HCT116 (cell line): ENCODE results near the gene DNAJB8. TPM values are rescaled to one million over a fixed set of nuclear protein-coding genes. Genes with fewer than 3 reads are reported as not detected.

Experiments
- ATAC-seq: fragments of 200-7000 bp; cut with Tn5 transposase; 2 replicates; pipeline ENCODE4 v1.9.1; 2020; ENCODE audit warnings: mild to moderate bottlenecking, moderate library complexity
- BruUV-seq: library from RNA; stranded (reverse); fragments of 400-500 nt; replicated peaks from 2 replicates; lab custom pipeline; 2021; lab: Mats Ljungman, UMichigan
- CTCF ChIA-PET: fragments of 300-600 bp; sonication (Branson Sonifier 250); formaldehyde crosslinking; loops from one replicate; lab custom pipeline; 2021; ENCODE audit warnings: antibody characterized with exemption; lab: Charles Lee
- POLR2A ChIA-PET: fragments of 300-600, 350-600 bp; sonication (Branson Sonifier 250); formaldehyde crosslinking; loops from one replicate; lab custom pipeline; 2021; ENCODE audit warnings: antibody characterized with exemption; lab: Charles Lee
- RAD21 ChIA-PET, 2 experiments: fragments of 300-600 bp; sonication (Branson Sonifier 250); formaldehyde crosslinking; loops; one replicate each; lab custom pipeline; 2023; ENCODE audit warnings: low total read pairs in 2 of 2; ENCODE audit not compliant: uncharacterized antibody in 2 of 2, unreplicated experiment in 2 of 2, low non-redundant PET in 1 of 2; lab: Charles Lee
- DNase-seq: peaks from one replicate; pipeline ENCODE4 v3.0.0-alpha.2; 2010; ENCODE audit warnings: low read depth, low spot score
- H2AFZ ChIP-seq: fragments of 200-600 bp; shearing (Covaris generic), sonication (generic); 2 replicates; pipeline ENCODE4 v1.6.1; 2017; ENCODE audit warnings: low read depth, mixed run types, mixed read lengths, antibody characterized with exemption, low read length; ENCODE audit not compliant: poor library complexity, severe bottlenecking
- H3K27ac ChIP-seq: 2 replicates; pipeline ENCODE4 v1.5.1; 2012; ENCODE audit warnings: low read depth, low read length
- H3K27me3 ChIP-seq: fragments of 200-600 bp; sonication (generic); 2 replicates; pipeline ENCODE4 v1.6.1; 2016; ENCODE audit warnings: mixed run types, low read length, mixed read lengths; ENCODE audit not compliant: insufficient read depth
- H3K36me3 ChIP-seq, 2 experiments: fragments of 200-500 bp in 1 of 2; fragments of 200-600 bp in 1 of 2; sonication (Bioruptor generic) in 1 of 2; sonication (generic) in 1 of 2; 2 replicates each; pipeline versions ENCODE4 v1.5.1 to v1.6.1; 2014 to 2016; ENCODE audit warnings: low read length in 2 of 2, inconsistent platforms in 1 of 2, mixed read lengths in 1 of 2, mixed run types in 1 of 2; ENCODE audit not compliant: insufficient read depth in 2 of 2, control insufficient read depth in 1 of 2
- H3K4me1 ChIP-seq, 2 experiments: fragments of 200-600 bp in 1 of 2; sonication (generic) in 1 of 2; 2 replicates each; pipeline versions ENCODE4 v1.5.1 to v1.6.1; 2012 to 2017; ENCODE audit warnings: low read length in 2 of 2, inconsistent platforms in 1 of 2, mild to moderate bottlenecking in 1 of 2, mixed read lengths in 1 of 2, mixed run types in 1 of 2, moderate library complexity in 1 of 2; ENCODE audit not compliant: insufficient read depth in 2 of 2, control insufficient read depth in 1 of 2
- H3K4me2 ChIP-seq: fragments of 200-600 bp; sonication (generic); 2 replicates; pipeline ENCODE4 v1.6.1; 2017; ENCODE audit warnings: mixed run types, low read length, mixed read lengths
- H3K4me3 ChIP-seq, 2 experiments: fragments of 200-600 bp in 1 of 2; sonication (generic) in 1 of 2; replicated peaks in 1 of 2; 2 replicates each; pipeline ENCODE4 v1.5.1; 2011 to 2016; ENCODE audit warnings: low read length in 2 of 2, control low read depth in 1 of 2, low read depth in 1 of 2, mild to moderate bottlenecking in 1 of 2, mixed read lengths in 1 of 2, mixed run types in 1 of 2
- H3K79me2 ChIP-seq: fragments of 200-600 bp; sonication (generic); 2 replicates; pipeline ENCODE4 v1.6.1; 2017; ENCODE audit warnings: mild to moderate bottlenecking, mixed run types, low read length, moderate library complexity, mixed read lengths; ENCODE audit not compliant: insufficient read depth
- H3K9ac ChIP-seq: fragments of 200-600 bp; sonication (generic); 2 replicates; pipeline ENCODE4 v1.6.1; 2016; ENCODE audit warnings: low read length, mixed read lengths
- H3K9me2 ChIP-seq: fragments of 200-600 bp; sonication (generic), shearing (Covaris generic); 2 replicates; pipeline ENCODE4 v1.6.1; 2017; ENCODE audit warnings: mixed run types, mild to moderate bottlenecking, moderate library complexity; ENCODE audit not compliant: insufficient read depth
- H3K9me3 ChIP-seq, 2 experiments: fragments of 200-500 bp in 1 of 2; fragments of 200-600 bp in 1 of 2; sonication (Bioruptor generic) in 1 of 2; sonication (generic) in 1 of 2; 2 replicates each; pipeline ENCODE4 v1.6.1; 2014 to 2017; ENCODE audit warnings: low read length in 2 of 2, mixed read lengths in 2 of 2, inconsistent platforms in 1 of 2, low read depth in 1 of 2, mild to moderate bottlenecking in 1 of 2, mixed run types in 1 of 2, moderate library complexity in 1 of 2; ENCODE audit not compliant: control insufficient read depth in 1 of 2, insufficient read depth in 1 of 2
- H4K20me1 ChIP-seq: fragments of 200-600 bp; sonication (generic), shearing (Covaris generic); 2 replicates; pipeline ENCODE4 v1.6.1; 2017; ENCODE audit warnings: mixed run types, mild to moderate bottlenecking, moderate library complexity; ENCODE audit not compliant: insufficient read depth
- CEBPB ChIP-seq: IDR thresholded peaks from 2 replicates; pipeline ENCODE4 v1.6.1; 2012; ENCODE audit warnings: low read depth
- CTCF ChIP-seq, 3 experiments: fragments of 200-600 bp in 1 of 3; sonication (generic) in 1 of 3; IDR thresholded peaks in 2 of 3; conservative IDR thresholded peaks in 1 of 3; 2 replicates each; pipeline ENCODE4 v1.5.1; 2012 to 2017; ENCODE audit warnings: low read depth in 2 of 3, low read length in 2 of 3, antibody characterized with exemption in 1 of 3, borderline replicate concordance in 1 of 3, control low read depth in 1 of 3, mild to moderate bottlenecking in 1 of 3, mixed read lengths in 1 of 3, mixed run types in 1 of 3, moderate library complexity in 1 of 3; ENCODE audit not compliant: insufficient read depth in 1 of 3
- EGR1 ChIP-seq: IDR thresholded peaks from 2 replicates; pipeline ENCODE4 v1.6.1; 2012; ENCODE audit warnings: low read depth
- ELF1 ChIP-seq: IDR thresholded peaks from 2 replicates; pipeline ENCODE4 v1.6.1; 2012; ENCODE audit warnings: low read depth, borderline replicate concordance
- JUND ChIP-seq: IDR thresholded peaks from 2 replicates; pipeline ENCODE4 v1.6.1; 2012
- MAX ChIP-seq: IDR thresholded peaks from 2 replicates; pipeline ENCODE4 v1.6.1; 2012
- POLR2A ChIP-seq: IDR thresholded peaks from 2 replicates; pipeline ENCODE4 v1.7.0; 2011; ENCODE audit warnings: borderline replicate concordance; ENCODE audit not compliant: insufficient read depth, insufficient read length; ENCODE audit errors: extremely low read depth
- RAD21 ChIP-seq: IDR thresholded peaks from 2 replicates; pipeline ENCODE4 v1.6.1; 2012; ENCODE audit warnings: low read depth, mild to moderate bottlenecking
- REST ChIP-seq: IDR thresholded peaks from 2 replicates; pipeline ENCODE4 v1.6.1; 2012; ENCODE audit warnings: low read depth
- SP1 ChIP-seq: IDR thresholded peaks from 2 replicates; pipeline ENCODE4 v1.6.1; 2012; ENCODE audit warnings: low read depth
- SRF ChIP-seq: IDR thresholded peaks from 2 replicates; pipeline ENCODE4 v1.6.1; 2012; ENCODE audit warnings: low read depth
- TCF7L2 ChIP-seq: IDR thresholded peaks from 2 replicates; pipeline ENCODE4 v1.7.0; 2011; ENCODE audit warnings: borderline replicate concordance, inconsistent platforms; ENCODE audit not compliant: insufficient read depth, insufficient read length; ENCODE audit errors: extremely low read depth
- ZBTB33 ChIP-seq: IDR thresholded peaks from 2 replicates; pipeline ENCODE4 v1.6.1; 2011; ENCODE audit warnings: mild to moderate bottlenecking, low read length, moderate library complexity; ENCODE audit not compliant: insufficient replicate concordance; ENCODE audit errors: extremely low read depth
- ZFX ChIP-seq: fragments of 450-650 bp; IDR thresholded peaks from 2 replicates; pipeline ENCODE4 v1.6.1; 2017
- ZNF274 ChIP-seq: fragments of 200-500 bp; sonication (Bioruptor generic); IDR thresholded peaks from 2 replicates; pipeline ENCODE4 v1.6.1; 2014; ENCODE audit warnings: mild to moderate bottlenecking, low read depth, low read length, inconsistent platforms
- intact Hi-C: fragments of 100-400 bp; cut with micrococcal nuclease; formaldehyde crosslinking; loops from 2 replicates; pipeline ENCODE4 v1.10.0; 2022
- total RNA-seq: library from RNA; stranded (reverse); gene quantifications from one replicate; pipeline ENCODE4 v1.2.1, GENCODE V29; 2021; ENCODE audit not compliant: unreplicated experiment

The DNAJB8 gene
- total RNA-seq, 1 experiment from 2014 or later, result not detected

- Histone ChIP-seq H3K9me2 (no peaks in the 10 kb centered on the region), H3K4me3 (no peak overlapping the region), H3K27ac (no peak overlapping the region), H3K36me3 (no peaks in the 10 kb centered on the region), H3K4me1 (peaks cover 9 to 27% of the 10 kb centered on the region in 2 experiments; a peak in 3 of 4 replicates), H3K9ac (no peak overlapping the region), H2AFZ (no peak overlapping the region), H3K9me3 (no peaks in the 10 kb centered on the region), H4K20me1 (no peaks in the 10 kb centered on the region), H3K27me3 (no peaks in the 10 kb centered on the region), H3K4me2 (no peak overlapping the region), H3K79me2 (no peaks in the 10 kb centered on the region)
- POLR2A ChIA-PET, result no interaction called here
- RAD21 ChIA-PET, result no interaction called here
- TF ChIP-seq ZNF274 (no peak), SP1 (no peak), TCF7L2 (no peak), ELF1 (no peak), RAD21 (no peak), EGR1 (no peak), CEBPB (no peak), MAX (no peak), ZBTB33 (no peak), ZFX (no peak), REST (no peak), JUND (no peak), CTCF (IDR thresholded peaks at IDR 0.05 in 2 of 3, conservative IDR thresholded peaks at IDR 0.05 in 1 of 3; ENCODE audit: borderline replicate concordance in 1 of 3, insufficient read depth in 1 of 3, low read depth in 2 of 3, low read length in 2 of 3) (no peak), POLR2A (no peak), SRF (no peak)
- no TSS peak for BruUV-seq
- intact Hi-C loops, result no loop called here
- CTCF ChIA-PET, result no interaction called here
- DNase-seq (no peak), ATAC-seq (no peak)
Measured at GRCh38 chr3:128432301-128432970, 34.3 kb downstream of the DNAJB8 start.
